Anterior cingulate cortex (tissue), 58 donors: Measurements from ENCODE around the gene PRR23B.
"Not testable (repeated sequence)": the region's sequence is repeated elsewhere in the genome, so short reads cannot be mapped to it uniquely, and the experiment has no call there.

Experiments
- DNase-seq, 58 donors: peaks; one replicate each; lab custom pipeline; 2025; lab: John Stamatoyannopoulos, UW

The PRR23B gene

DNA sequence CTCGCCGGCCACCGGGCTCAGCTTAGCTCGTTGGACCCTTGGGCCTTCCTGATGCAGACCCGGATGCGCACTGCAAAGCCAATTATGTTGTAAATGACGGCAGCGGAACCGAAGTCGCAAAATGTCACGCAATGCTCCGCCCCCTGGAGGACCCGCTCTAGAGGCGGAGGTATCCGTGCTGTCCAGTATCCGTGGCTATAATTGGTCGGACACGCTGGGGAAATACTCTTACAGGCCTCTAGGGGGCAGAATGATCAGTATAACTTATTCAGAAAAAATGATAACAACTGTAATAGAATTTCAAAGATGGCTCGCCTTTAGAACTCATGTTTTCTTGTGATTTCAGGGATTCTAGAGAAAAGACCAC lies at the start of gene PRR23B:
TSS of gene PRR23B (minus strand) at position 59 of the 367 bp plus-strand sequence. CDS start 265 bp downstream, outside the sequence.
- no peak for DNase-seq

DNA sequence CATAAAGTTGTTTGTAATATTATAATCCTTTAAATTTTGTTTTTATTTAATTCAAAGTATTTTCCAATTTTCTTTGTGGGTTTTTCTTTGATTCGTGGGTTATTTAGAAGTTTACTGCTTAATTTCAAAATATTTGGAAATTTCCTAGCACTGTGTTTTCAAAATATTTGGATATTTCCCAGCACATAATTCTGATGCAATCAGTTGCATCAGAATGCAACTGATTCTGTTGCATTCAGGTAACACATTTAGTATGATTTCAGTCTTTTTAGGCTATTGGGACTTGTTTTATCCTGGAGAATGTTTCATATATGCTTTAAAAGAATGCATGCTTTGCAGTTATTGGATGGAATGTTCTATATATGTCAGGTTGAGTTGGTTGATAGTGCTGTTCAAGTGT lies 42.2 kb upstream of the PRR23B start:
- DNase-seq, result no peak

DNA sequence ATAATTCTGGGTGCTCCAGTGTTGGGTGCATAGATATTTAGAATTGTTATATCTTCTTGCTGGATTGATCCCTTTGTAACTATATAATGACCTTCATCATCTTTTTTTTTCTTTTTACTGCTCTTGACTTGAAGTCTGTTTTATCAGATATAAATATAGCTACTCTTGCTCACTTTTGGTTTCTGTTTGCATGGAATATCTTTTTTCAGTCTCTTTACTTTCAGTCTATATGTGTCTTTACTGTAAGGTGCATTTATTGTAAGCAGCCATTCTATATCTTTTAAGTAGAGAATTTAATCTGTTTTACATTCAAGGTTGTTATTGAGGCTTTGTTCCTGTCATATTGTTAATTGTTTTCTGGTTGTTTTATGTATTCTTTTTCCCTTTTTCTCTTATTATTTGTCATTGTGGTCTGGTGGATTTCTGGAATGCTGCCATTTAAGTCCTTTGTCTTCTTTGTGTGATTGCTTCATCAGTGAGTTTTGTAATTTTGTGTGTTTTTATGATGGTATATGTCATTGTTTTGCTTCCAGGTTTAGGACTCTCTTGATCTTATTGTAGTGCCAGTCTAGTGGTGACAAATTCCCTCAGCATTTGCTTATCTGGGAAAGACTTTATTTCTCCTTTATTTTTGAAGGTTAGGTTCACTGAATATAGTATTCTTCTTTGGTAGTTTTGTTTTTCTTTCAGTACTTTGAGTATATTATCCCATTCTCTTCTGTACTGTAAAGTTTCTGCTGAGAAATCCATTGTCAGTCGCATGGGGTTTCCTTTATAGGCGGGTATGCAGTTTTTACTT lies 32.3 kb upstream of the PRR23B start:
- DNase-seq, result no peak

DNA sequence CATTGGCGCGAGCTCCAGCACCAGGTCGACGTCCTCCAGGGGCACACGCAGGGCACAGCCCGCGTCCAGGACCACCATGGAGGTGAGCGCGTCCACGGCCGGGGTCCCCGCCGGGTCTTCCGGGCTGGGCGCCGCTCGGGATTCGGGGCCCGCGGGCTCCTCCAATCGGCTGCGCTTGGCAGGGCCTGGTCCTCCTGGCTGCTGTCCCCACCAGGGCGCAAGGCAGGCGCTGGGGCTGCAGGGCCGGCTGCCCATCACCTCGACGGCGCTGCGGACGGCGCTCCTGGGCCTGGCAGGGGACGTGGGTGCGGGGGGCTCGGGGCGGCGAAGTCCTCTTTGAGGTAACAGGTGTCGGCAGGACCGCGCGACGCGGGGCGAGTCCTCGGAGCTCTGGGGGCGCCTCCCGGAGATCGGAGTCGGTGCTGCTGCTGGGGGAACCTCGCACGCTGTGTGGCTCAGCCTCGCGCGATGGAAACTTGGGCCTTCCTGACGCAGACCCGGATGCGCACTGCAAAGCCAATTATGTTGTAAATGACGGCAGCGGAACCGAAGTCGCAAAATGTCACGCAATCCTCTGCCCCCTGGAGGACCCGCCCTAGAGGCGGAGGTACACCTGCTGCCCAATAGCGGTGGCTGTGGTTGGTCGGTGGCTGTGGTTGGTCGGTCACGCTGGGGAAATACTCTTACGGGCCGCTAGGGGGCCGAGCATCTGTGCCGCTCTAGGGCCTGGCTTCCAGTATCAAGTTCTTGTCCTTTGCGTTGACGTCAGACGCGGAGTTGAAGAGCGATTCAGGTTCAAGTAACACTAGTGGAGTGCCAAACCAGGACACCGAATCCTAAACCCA lies 23.9 kb upstream of the PRR23B start, which contains the start of gene PRR23C:
TSS of gene PRR23C (minus strand) at position 527 of the 845 bp plus-strand sequence. CDS start at position 255, 272 bp downstream.
- DNase-seq, result no peak

DNA sequence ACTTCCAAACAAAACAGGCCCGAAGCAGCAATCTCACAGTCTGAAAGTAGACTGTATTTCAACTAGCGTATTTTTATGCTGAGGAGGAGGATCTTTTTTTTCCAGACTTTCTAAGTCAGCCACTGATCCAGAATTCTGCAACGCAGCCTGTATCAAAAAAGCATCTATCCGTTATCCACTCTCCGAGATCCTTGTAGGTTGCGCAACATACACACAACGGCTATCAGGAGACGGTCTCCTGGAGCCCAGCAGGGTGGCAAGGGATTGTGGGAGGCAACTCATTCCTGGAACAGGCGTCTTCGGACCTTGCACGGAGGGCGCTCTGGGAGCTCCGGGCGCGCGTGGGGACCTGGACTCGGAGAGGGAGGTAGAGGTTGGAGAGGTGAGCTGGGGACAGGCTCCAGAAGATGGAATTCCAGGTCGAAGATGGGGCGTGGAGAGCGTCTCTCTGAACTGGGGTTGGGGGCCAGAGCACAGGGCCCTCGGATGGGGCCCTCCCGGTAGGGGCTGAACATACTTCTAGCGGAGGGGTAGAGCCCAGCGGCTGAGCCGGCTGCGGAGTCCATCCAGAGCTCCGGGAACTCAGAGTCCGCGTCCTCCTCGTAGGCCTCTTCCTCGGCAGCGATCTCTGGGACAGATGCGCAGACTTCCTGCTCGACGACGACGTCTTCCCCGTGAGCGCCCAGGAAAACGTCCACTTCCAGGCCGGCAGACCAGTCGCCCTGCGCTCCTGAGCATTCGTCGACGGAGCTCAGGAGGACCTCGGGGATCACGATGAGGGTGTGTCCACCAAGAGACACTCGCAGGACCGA lies 23.0 kb upstream of the PRR23B start:
- no peak for DNase-seq

DNA sequence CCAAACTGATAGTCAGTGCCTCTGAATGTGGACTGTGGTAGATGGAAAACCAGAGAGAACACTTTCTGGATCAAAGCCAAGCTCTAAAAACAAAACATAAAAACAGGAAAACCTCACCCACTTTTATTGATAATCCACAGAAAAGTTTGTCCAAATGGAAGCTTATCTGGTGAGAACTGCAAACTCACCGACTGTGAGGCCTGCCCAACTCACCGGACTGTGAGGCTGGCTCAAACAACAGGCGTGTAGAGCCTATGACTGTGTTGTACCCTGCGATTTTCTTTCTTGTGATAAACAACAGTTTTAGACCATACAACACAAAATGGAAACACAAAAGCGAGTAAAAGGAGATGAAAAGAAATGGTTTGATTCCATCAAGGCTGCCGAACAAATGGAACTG lies 16.8 kb upstream of the PRR23B start:
- no peak for DNase-seq

DNA sequence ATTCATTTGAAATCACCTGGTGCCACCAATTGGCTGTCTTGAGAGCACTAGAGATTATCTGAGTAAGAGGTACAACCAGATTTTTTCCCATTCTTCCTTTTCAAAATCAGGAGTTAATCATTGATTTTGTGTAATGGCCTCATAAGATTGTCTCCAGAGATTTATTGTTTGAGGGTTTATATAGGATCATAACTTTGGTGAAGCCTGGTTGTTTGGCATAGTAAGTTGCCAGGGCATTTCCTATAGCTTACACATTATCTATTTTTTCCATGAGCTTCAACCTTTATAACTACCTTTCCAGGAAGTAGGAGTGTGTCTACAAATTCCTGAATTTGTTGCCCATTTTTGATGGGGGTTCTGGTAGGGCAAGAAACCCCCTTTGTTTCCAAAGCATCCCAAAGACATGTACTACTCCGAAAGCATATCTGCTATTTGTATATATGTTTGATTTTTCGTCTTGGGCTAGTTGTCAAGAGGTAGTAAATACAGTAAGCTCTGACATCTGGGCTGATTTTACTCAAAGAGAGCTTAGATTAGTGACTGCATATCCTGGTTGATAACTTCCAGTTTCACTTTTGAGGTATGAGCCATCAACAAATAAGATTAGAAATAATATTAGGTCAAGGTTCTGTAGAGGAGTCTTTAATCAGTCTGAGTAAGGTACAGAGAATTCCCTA lies 11.7 kb upstream of the PRR23B start:
- no peak for DNase-seq

DNA sequence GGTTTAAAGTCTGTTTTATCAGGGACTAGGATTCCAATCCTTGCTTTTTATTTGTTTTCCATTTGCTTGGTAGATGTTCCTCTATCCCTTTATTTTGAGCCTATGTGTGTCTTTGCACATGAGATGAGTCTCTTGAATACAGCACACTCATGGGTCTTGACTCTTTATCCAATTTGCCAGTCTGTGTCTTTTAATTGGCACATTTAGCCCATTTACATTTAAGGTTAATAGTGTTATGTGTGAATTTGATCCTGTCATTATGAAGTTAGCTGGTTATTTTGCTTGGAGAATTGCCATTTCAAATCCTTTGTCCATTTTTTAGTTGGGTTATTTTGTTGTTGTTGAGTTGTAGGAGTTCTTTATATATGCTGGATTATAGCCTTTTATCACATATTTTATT lies 9.8 kb upstream of the PRR23B start:
- not testable (repeated sequence) for DNase-seq

DNA sequence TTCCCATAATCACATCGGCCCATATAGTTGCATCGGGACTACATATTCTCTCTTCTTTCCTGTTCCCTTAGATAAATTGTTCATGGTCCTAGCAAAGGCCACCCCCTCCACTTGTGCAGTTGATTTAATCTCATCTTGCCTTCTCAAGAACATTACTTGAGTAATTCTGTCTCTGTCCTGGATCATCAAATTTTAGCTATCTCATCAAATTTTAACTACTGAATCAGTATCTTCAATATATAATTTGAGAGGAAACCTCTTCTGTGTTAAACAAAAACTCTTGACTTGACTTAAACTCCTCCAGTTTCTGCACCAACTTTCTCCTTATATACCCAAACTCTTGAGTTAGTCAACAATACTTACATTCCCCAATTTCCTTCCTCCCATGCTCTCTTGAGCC lies 4.2 kb upstream of the PRR23B start:
- DNase-seq, result no peak

DNA sequence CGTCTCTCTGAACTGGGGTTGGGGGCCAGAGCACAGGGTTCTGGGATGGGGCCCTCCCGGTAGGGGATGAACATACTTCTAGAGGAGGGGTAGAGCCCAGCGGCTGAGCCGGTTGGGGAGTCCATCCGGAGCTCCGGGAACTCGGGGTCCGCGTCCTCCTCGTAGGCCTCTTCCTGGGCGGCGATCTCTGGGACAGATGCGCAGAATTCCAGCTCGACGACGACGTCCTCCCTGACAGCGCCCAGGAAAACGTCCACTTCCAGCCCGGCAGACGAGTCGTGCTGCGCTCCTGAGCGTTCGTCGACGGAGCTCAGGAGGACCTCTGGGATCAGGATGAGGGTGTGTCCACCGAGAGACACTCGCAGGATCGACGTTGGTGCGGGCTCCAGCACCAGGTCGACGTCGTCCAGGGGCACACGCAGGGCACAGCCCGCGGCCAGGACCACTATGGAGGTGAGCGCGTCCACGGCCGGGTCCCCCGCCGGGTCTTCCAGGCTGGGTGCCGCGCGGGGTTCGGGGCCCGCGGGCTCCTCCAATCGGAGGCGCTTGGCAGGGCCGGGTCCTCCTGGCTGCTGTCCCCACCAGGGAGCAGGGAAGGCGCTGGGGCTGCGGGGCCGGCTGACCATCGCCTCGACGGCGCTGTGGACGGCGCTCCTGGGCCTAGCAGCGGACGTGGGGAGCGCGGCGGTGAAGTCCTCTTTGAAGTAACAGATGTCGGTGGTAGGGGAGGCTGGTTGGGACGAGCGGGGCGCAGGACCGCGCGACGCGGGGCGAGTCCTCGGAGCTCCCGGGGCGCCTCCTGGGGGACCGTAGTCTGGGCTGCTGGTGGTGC lies 474 bp downstream of the PRR23B start:
- no peak for DNase-seq

DNA sequence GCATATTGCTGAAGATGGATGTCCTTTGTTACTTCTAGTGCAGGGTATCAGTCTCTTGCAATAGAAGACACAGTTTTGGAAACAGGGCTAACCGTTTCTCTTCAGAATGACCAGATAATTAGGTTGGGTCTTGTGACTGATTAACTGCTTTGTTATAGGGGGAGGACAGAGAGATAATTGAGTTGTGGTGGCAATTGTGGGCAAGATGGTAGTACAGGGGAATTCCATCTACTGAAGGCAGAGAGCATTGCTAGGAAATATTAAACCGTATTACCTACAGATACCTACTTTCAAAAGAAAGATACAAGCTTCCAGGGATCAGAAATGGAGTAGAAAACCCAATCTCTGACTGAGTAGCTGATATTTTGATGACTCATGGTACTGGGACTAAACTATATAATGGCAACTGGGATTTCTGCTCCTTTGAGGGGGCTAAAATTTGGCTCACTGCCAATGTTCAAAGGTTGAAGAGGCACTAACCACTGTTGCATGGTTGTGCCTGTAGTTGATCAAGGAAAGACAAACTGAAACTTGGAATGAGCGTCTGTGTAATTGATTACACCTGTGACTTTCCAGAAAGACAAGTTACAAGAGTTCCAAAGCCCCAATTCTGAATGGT lies 4.2 kb downstream of the PRR23B start:
- DNase-seq, result no peak

DNA sequence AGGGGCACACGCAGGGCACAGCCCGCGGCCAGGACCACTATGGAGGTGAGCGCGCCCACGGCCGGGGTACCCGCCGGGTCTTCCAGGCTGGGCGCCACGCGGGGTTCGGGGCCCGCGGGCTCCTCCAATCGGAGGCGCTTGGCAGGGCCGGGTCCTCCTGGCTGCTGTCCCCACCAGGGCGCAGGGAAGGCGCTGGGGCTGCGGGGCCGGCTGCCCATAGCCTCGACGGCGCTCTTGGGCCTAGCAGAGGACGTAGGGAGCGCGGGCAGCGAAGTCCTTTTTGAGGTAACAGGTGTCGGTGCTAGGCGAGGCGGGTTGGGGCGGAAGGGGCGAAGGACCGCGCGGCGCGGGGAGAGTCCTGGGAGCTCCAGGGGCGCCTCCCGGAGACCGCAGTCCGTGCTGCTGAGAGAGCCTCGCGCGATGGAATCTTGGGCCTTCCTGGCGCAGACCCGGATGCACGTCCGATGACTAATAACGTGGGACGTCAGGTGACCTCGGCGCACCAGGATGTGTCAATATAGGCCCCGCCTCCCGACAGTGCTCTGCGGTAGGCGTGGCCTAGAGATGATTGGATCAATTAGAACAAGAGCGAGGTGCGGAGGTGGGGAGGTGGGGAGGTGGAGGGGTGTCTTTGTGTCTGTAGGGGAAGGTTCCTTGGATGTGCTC lies 14.5 kb downstream of the PRR23B start, which contains the start of gene PRR23A:
TSS of gene PRR23A (minus strand) at position 218 of the 666 bp plus-strand sequence. CDS start at position 218, 0 bp downstream.
- DNase-seq, result no peak

DNA sequence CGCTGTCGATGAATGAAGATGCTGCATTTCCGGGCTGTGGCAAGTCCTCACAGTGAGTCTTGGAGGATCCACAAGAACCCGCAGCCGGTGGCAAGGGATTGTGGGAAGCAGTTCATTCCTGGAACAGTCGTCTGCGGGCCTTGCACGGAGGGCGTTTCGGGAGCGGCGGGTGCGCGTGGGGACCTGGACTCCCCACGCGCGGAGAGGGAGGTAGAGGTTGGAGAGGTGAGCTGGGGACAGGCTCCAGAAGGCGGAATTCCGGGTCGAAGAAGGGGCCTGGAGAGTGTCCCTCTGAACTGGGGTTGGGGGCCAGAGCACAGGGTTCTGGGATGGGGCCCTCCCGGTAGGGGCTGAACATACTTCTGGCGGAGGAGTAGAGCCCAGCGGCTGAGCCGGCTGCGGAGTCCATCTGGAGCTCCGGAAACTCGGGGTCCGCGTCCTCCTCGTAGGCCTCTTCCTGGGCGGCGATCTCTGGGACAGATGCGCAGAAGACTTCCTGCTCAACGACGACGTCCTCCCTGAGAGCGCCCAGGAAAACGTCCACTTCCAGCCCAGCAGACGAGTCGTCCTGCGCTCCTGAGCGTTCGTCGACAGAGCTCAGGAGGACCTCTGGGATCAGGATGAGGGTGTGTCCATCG lies 15.3 kb downstream of the PRR23B start:
- DNase-seq, result no peak

DNA sequence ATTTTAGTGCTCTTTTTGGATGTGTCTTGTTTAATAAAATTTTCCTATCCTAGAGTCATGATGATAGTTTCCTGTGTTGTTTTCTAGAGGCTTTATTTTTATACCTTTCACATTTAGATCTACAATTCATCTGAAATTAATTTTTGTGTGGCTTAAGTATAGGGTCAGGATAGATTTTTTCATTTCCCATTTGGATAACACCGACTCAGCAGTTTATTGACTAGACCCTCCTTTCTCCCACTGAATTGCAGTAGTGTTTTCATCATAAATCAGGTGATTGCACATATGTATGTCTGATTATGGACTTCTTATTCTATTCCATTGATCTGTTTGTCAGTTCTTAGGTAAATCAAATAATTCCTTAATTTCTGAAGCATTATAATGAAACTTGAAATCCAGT lies 25.0 kb downstream of the PRR23B start:
- DNase-seq, result no peak

DNA sequence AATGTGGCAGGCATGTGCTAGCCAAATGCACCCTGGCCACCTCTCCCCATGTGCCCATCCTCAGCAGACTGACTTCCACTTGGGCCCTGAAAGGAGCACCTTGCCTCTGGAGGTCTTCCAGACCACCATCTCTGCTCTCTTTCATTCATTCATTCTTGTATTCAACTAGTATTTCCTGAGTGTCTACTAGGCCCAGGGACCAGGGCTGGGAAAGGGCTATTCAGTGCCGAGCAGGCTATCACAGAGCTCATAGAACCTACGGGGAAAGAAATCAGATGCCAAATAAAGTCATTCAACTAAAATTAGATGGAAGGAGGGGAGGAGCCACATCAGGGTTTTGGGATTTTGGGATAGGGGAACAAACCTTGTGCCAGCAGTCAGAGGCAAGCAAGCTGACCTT lies 33.5 kb downstream of the PRR23B start:
- no peak for DNase-seq

DNA sequence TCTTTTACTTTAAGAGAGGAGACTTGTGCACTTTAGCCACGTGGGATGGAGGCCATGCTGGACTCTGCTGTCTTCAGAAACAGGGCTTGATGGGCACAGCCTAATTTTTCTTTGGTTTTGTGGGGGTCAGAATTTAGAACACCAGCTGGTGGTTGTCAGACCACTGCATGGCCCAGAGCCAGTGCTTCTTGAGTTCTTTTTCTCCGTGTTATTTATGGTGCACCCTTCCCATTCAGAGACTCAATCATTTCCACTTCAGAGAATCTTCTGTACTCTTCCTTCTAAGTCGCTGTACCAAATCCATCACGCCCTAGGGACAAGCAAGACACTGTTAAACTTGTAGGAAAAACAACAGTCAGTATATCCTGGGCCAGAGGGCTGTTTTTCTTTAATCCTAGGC lies 34.8 kb downstream of the PRR23B start:
- no peak for DNase-seq

DNA sequence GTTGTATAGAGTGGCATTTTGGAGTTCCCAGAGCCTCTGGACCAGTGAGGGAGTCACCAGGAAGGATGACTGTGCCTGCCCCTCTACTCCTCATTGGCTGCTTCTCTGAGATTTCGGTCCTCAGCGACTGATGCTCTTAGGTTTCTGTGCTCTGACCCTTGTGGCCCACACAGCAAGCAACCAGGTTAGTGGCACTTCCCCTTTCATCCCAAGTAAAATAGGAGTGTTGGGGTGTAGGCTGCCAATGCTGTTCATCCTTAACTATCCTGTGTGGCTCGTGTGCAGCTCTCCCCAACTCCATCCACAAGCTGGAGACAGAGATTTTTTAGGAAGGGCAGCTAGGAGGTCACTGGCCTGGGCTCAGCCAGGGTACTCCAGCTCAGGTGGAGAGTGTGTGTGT lies 35.9 kb downstream of the PRR23B start:
- DNase-seq, result no peak

DNA sequence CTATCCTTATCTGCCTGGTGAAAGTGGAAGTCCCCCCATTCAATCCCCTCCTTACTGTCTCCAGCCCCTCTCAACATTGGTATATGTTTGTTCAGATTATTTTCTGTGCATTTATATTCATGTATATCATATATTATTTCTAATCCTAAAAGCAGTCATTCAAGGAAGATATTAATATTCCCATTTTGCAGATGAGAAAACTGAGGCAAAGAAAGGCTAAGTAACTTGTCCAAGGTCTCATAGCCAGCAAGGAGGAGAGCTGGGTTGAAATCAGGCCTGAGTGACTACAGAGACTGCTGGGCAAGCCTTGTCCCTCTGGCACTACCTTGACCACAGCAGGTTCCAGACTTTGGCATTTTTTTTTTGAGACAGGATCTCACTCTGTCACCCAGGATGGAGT lies 44.7 kb downstream of the PRR23B start:
- no peak for DNase-seq
